ENCODE measurements around the gene SCARB2. TPM values are rescaled to one million over a fixed set of nuclear protein-coding genes. Genes with fewer than 3 reads are reported as not detected.

Gene SCARB2
- polyA plus RNA-seq, 4 donors = 141 to 195 (median 170) TPM

GRCh38 chr4:76232681-76233080 is 19.1 kb upstream of the SCARB2 start:
- DNase-seq (ENCODE audit: low read depth in 4 of 4, low spot score in 2 of 4) = no peak

GRCh38 chr4:76226418-76226817 is 12.8 kb upstream of the SCARB2 start:
- no peak for DNase-seq (ENCODE audit: low read depth in 4 of 4, low spot score in 2 of 4)

GRCh38 chr4:76224171-76224570 is 10.5 kb upstream of the SCARB2 start:
- DNase-seq (ENCODE audit: low read depth in 4 of 4, low spot score in 2 of 4) = no peak

- DNase-seq (ENCODE audit: low read depth in 4 of 4, low spot score in 2 of 4) = no peak
Measured at GRCh38 chr4:76219299-76220055, 5.9 kb upstream of the SCARB2 start.

- no peak for DNase-seq (ENCODE audit: low read depth in 4 of 4, low spot score in 2 of 4)
Measured at GRCh38 chr4:76216975-76217814, 3.6 kb upstream of the SCARB2 start.

- no peak for DNase-seq (ENCODE audit: low read depth in 4 of 4, low spot score in 2 of 4)
Measured at GRCh38 chr4:76216524-76216923, 2.9 kb upstream of the SCARB2 start.

- no peak for DNase-seq (ENCODE audit: low read depth in 4 of 4, low spot score in 2 of 4)
Measured at GRCh38 chr4:76215077-76215476, 1.5 kb upstream of the SCARB2 start.

GRCh38 chr4:76214177-76214675 is 602 bp upstream of the SCARB2 start:
- DNase-seq (ENCODE audit: low read depth in 4 of 4, low spot score in 2 of 4) = no peak

- DNase-seq (ENCODE audit: low read depth in 4 of 4, low spot score in 2 of 4) = no peak
Measured at GRCh38 chr4:76212851-76213414, 691 bp downstream of the SCARB2 start.

GRCh38 chr4:76211769-76212708 is 1.6 kb downstream of the SCARB2 start:
- DNase-seq (ENCODE audit: low read depth in 4 of 4, low spot score in 2 of 4) = no peak

- DNase-seq (ENCODE audit: low read depth in 4 of 4, low spot score in 2 of 4) = no peak
Measured at GRCh38 chr4:76210452-76210851, 3.2 kb downstream of the SCARB2 start.

GRCh38 chr4:76209881-76210280 is 3.7 kb downstream of the SCARB2 start:
- no peak for DNase-seq (ENCODE audit: low read depth in 4 of 4, low spot score in 2 of 4)

GRCh38 chr4:76208005-76208765 is 5.4 kb downstream of the SCARB2 start:
- DNase-seq (ENCODE audit: low read depth in 4 of 4, low spot score in 2 of 4) = peak in 1 of 4 donors; percentile 73

GRCh38 chr4:76207549-76207948 is 6.1 kb downstream of the SCARB2 start:
- no peak for DNase-seq (ENCODE audit: low read depth in 4 of 4, low spot score in 2 of 4)

GRCh38 chr4:76206222-76206942 is 7.2 kb downstream of the SCARB2 start:
- DNase-seq (ENCODE audit: low read depth in 4 of 4, low spot score in 2 of 4) = no peak

GRCh38 chr4:76205476-76205875 is 8.1 kb downstream of the SCARB2 start:
- DNase-seq (ENCODE audit: low read depth in 4 of 4, low spot score in 2 of 4) = no peak

- no peak for DNase-seq (ENCODE audit: low read depth in 4 of 4, low spot score in 2 of 4)
Measured at GRCh38 chr4:76204936-76205335, 8.7 kb downstream of the SCARB2 start.

GRCh38 chr4:76203541-76203940 is 10.1 kb downstream of the SCARB2 start:
- DNase-seq (ENCODE audit: low read depth in 4 of 4, low spot score in 2 of 4) = no peak

GRCh38 chr4:76201276-76201675 is 12.3 kb downstream of the SCARB2 start:
- no peak for DNase-seq (ENCODE audit: low read depth in 4 of 4, low spot score in 2 of 4)

Measured in left renal cortex interstitium (tissue), 4 donors.